ENCODE results near the gene LRRN2.

The LRRN2 gene

GRCh38 chr1:204688776-204689175 lies 3.2 kb upstream of the LRRN2 start:
- no peak for DNase-seq
- peaks cover 5% of the 10 kb centered on the region for H3K4me1 ChIP-seq
- no peaks in the 10 kb centered on the region for H3K27me3 ChIP-seq
- no peaks in the 10 kb centered on the region for H3K36me3 ChIP-seq
- no peak overlapping the region for H3K4me3 ChIP-seq (ENCODE audit: low read depth, low read length)
- TF ChIP-seq CTCF (IDR thresholded peaks at IDR 0.05; ENCODE audit: low read depth, low read length), result no peak
- no peaks in the 10 kb centered on the region for H3K9me3 ChIP-seq

GRCh38 chr1:204688007-204688406 lies 2.5 kb upstream of the LRRN2 start:
- Histone ChIP-seq H3K27me3 (no peaks in the 10 kb centered on the region), H3K9me3 (no peaks in the 10 kb centered on the region), H3K4me3 (ENCODE audit: low read depth, low read length) (no peak overlapping the region), H3K4me1 (peaks cover 5% of the 10 kb centered on the region), H3K36me3 (no peaks in the 10 kb centered on the region)
- no peak for DNase-seq
- no peak for TF ChIP-seq CTCF (IDR thresholded peaks at IDR 0.05; ENCODE audit: low read depth, low read length)

- Histone ChIP-seq H3K4me1 (peaks cover 5% of the 10 kb centered on the region), H3K9me3 (no peaks in the 10 kb centered on the region), H3K27me3 (no peaks in the 10 kb centered on the region), H3K4me3 (ENCODE audit: low read depth, low read length) (peak overlapping the region; percentile 80), H3K36me3 (no peaks in the 10 kb centered on the region)
- peak; percentile 49 for DNase-seq
- no peak for TF ChIP-seq CTCF (IDR thresholded peaks at IDR 0.05; ENCODE audit: low read depth, low read length)
Measured at GRCh38 chr1:204684571-204685235, 835 bp downstream of the LRRN2 start.

- Histone ChIP-seq H3K36me3 (no peaks in the 10 kb centered on the region), H3K4me1 (peaks cover 5% of the 10 kb centered on the region), H3K27me3 (no peaks in the 10 kb centered on the region), H3K9me3 (no peaks in the 10 kb centered on the region), H3K4me3 (ENCODE audit: low read depth, low read length) (peak overlapping the region; percentile 80)
- no peak for TF ChIP-seq CTCF (IDR thresholded peaks at IDR 0.05; ENCODE audit: low read depth, low read length)
- peak; percentile 29 for DNase-seq
Measured at GRCh38 chr1:204684206-204684570, 1.4 kb downstream of the LRRN2 start.

- H3K36me3 ChIP-seq, result no peaks in the 10 kb centered on the region
- no peak for TF ChIP-seq CTCF (IDR thresholded peaks at IDR 0.05; ENCODE audit: low read depth, low read length)
- no peaks in the 10 kb centered on the region for H3K9me3 ChIP-seq
- DNase-seq, result no peak
- H3K4me3 ChIP-seq (ENCODE audit: low read depth, low read length), result peak overlapping the region; percentile 80
- H3K27me3 ChIP-seq, result no peaks in the 10 kb centered on the region
- H3K4me1 ChIP-seq, result peaks cover 7% of the 10 kb centered on the region
Measured at GRCh38 chr1:204683284-204684205, 2.0 kb downstream of the LRRN2 start.

GRCh38 chr1:204680461-204680860 lies 5.1 kb downstream of the LRRN2 start:
- H3K4me3 ChIP-seq (ENCODE audit: low read depth, low read length), result no peak overlapping the region
- H3K36me3 ChIP-seq, result no peaks in the 10 kb centered on the region
- no peaks in the 10 kb centered on the region for H3K27me3 ChIP-seq
- TF ChIP-seq CTCF (IDR thresholded peaks at IDR 0.05; ENCODE audit: low read depth, low read length), result no peak
- DNase-seq, result peak; percentile 32
- H3K4me1 ChIP-seq, result peaks cover 3% of the 10 kb centered on the region; the same call in 1 of the 2 replicates
- H3K9me3 ChIP-seq, result no peaks in the 10 kb centered on the region
